Stimulated activated CD4-positive, alpha-beta T cell treated with anti-CD3 and anti-CD28 coated beads, Interleukin-12 subunit alpha, Interleukin-12 subunit beta, amount 100 ng/mL, for 24 hours (primary cell): ENCODE data around the gene GAK.
"Not testable (repeated sequence)": the region's sequence is repeated elsewhere in the genome, so short reads cannot be mapped to it uniquely, and the experiment has no call there.

Experiments used
- DNase-seq, 2 experiments: peaks; one replicate each; pipeline ENCODE4 v3.0.0-alpha.2; 2020; ENCODE audit warnings: low read depth in 2 of 2

Gene GAK

DNA sequence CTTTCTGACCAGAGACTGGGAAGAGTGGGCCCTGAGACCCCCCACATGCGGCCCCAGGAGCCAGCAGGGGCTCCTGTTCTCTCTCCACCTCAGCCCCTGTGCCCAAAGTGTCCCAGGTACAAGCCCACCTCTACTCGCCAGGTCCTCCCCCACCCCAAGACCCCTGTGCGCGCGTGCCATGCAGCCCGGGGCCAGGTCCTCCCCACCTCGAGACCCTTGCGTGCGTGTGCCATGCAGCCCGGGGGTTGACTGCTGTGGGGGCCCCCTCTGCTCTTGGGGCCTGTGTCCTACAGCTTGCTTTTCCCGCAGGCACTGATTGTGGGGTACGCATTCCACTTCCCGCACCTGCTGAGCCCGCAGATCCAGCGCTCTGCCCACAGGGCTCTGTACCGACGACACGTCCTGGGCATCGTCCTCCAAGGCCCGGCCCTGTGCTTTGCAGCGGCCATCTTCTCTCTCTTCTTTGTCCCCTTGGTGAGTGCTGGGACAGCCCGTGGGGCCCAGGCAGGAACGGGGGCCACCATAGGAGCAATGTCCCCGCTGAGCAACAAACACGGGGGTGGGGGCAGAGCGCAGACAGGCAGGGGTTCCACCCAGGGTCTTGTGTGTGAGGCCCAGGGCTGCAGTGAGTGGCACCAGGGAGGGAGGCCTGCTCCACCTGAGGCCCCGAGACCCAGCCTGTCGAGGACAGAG is 20.9 kb upstream of the GAK start:
- no peak for DNase-seq

DNA sequence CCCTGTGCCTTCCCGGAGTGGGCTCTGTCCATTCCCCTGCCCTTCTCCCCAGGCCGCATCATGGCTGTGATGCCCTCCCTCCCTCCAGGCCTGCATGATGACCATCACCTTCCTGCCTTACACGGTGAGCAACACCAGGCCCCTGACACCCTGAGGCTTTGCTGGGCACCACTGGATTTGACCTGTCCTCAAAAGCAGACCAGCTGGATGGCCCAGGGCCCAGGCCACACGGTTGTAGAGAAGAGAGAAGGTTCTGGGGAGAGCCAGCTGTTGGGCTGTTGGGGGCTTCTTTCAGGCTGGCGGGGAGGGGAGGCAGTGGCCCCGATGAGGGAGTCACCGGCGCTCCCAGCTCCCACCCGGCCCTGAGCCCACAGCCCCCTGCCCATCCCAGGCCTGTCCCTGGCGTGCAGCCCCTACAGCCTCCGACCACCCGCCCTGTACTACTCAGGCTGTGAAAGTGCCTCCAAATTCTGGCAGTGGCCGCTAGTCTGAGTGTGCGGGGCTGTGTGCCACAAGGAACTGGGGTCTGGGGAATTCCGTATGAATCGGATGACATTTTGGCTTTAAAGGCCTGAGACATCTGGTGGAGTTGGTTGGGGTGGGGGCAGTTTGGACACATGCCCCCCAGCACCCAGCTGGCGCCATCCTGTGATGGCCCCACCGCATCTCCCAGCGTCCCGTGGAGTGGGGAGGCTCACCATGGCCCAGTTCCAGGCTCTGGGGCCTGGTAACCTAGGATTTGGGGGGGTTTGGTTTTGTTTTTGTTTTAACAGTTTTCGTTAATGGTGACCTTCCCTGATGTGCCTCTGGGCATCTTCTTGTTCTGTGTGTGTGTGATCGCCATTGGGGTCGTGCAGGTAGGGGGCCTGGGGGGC is 19.7 kb upstream of the GAK start:
- DNase-seq = no peak

DNA sequence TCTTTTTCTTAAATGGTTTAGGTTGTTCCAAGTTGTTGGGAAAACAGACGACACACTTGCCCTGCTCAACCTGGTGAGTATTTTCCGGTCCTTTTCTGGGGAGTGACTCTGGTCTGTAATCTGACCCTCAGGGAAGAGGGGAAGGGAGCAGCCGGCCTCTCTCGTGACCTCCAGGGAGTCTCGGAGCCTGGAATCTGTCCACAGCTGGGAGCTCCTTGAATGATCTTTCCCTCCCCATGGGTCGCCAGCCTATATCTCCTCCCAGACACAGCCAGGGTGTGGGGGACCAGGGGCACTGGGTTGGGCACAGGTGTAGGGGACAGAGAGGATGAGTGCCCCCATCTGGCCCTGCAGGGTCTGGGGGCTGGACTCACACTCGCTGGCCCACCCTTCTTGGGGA is 19.1 kb upstream of the GAK start:
- DNase-seq = no peak

DNA sequence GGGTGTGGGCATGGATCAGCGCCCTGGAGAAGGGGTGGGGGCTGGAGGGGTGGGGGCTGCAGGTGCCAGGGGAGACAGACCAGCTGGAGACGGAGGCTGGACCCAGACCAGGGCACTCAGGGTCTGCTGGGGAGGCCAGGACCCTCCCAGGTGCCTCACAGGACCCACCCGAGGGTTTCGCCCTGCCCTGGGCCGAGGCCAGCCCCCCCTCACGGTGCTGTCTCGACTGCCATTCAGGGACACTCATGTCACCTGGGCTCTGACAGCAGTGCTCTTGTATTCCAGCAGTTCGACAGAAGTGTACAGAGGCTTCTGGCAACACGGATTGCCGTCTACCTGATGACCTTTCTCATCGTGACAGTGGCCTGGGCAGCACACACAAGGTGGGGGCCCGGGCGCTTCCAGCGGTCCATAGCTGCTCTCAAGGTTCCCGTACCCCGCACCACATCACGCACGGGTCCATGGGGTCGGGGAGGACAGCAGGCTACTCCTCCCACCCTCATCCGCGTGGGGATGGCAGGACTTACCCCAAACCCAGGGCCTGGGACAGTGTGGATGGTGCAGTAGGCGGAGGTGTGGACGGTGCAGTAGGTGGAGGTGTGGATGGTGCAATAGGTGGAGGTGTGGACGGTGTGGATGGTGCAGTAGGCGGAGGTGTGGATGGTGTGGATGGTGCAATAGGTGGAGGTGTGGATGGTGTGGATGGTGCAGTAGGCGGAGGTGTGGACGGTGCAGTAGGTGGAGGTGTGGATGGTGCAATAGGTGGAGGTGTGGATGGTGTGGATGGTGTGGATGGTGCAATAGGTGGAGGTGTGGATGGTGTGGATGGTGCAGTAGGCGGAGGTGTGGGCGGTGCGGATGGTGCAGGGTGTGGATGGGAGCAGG is 18.3 kb upstream of the GAK start:
- no peak for DNase-seq

DNA sequence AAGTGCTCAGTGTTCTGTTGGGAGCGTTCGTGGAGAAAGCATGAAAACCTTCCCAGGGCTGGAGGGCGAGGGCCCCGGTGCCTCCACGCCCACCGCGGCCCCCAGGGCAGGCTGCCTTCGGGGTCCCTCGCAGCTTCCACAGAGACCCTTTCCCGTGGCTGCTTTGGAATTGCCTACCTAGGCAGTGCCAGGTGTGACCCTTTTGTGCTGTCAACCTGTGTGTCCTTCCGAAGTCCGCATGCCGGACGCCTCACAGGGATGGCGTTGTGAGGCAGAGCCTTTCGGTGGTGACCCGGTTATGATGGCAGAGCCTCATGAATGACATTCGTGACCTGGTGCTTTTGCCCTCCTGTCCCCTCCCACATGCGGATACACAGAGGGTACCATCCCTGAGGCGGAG is 17.5 kb upstream of the GAK start:
- no peak for DNase-seq

DNA sequence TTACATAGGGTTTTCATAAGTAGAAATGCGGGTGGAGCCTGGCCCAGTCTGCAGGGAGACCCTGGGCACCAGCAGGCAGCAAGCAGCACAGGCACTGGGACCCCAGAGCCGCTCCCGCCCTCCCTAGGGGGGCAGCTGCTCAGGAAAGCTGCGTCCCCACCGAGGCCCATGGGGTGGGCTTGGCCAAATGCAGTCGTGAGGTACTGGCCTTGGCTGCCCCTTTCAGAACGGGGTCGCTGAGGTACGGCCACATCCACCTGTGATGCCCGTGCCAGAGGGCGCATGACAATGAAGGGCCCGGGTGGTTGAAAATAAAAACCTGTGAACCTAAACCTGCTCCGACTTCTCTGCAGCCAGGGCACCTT is 16.8 kb upstream of the GAK start:
- no peak for DNase-seq

DNA sequence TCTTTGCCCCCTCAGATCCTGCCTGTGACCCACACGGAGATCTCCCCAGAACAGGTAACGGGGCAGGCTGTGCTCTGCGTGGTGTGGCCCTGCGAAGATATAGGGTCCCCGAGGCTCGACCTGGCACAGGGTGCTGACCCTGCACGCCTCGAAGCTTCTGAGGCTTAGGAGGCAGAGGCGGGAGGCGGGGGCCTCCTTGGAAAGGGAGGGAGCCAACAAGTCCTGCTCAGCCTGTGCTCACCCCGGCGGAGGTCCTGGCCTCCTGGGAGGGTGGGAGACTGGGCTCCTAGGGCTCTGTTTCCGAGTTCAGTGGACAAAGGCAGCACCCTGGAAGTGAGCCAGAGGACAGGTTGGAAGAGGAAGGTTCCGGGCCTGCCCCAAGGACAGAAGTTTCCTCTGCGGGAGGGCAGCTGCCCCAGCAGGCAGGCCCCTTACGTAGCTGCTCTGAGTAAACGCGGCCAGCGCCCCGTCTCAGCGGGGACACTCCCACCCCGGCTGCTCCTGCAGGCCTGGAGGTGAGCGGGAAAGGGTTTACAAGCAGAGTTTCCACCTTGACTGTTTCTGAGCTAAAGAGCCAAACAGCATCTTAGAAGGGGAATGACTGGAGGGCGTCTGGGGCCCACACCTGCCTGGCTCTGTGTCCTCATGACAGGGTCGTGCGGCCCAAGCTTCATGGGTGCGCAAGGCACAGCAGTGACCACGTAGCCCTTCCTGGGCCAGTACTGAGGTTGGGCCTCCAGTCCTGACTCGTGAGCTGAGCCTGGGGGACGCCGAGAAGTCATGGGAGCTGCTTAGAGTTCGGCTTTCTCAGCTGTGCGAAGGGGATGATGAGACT is 16.2 kb upstream of the GAK start:
- no peak for DNase-seq

DNA sequence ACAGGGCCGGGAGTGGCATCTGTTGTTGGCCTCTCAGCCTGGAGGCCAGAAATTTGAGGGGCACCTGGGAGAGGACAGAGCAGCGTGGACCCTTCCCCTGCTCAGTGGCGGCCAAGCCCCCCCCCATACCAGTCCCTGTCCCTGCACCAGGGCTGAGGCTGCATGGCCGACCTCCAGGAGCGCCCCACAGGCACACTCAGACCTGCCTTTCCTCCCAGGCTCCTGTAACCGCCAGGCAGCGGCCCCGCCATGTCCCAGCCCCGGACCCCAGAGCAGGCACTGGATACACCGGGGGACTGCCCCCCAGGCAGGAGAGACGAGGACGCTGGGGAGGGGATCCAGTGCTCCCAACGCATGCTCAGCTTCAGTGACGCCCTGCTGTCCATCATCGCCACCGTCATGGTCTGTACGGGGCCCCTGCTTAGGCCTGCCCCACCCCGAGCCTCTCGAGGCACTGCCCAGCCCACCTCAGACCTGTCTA is 15.4 kb upstream of the GAK start:
- no peak for DNase-seq

DNA sequence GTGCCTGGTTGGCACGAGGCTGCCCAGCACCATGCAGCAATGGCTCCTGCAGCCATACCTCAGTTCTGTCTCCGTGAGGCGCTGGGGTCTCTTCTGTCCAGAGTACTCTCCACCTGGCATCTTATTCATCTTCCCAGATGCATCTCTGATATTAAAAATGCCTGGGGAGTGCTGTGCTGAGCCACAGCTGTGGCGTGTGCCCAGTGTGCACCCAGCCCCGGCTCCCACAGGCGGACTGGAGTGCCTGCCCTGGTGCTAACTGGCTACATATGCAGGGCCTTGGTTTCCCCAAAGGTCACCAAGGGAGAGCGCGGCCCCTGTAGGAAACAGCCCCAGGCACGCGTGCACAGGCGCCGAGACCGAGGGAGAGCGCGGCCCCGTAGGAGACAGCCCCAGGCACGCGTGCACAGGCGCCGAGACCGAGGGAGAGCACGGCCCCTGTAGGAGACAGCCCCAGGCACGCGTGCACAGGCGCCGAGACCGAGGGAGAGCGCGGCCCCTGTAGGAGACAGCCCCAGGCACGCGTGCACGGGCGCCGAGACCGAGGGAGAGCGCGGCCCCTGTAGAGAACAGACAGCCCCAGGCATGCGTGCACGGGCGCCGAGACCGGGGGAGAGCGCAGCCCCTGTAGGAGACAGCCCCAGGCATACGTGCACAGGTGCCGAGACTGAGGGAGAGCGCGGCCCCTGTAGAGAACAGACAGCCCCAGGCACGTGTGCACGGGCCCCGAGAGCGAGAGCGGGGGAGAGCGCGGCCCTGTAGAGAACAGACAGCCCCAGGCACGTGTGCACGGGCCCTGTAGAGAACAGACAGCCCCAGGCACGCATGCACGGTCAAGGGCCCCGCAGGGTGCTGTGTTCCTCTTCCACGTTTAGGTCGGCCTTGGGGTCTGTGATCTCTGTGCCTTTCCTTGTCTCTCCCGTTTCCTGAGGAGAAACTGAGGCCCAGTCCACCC is 14.7 kb upstream of the GAK start:
- DNase-seq = no peak

DNA sequence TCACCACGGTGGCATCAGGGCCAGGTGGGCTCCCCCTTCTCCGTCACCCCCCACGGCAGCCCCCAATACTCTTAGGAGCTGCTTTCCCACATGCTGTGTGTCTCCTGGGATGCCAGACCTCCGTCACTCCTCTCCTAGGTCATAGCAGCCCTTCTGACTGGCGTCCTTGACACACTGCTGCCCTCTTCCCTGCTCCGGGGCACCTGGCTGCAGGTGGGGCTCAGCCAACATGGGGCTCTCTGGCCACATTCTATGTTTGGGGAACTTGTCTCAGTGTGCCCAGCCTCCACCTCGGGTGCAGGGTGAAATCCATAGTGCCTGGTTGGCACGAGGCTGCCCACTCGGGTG is 14.0 kb upstream of the GAK start:
- DNase-seq = no peak

DNA sequence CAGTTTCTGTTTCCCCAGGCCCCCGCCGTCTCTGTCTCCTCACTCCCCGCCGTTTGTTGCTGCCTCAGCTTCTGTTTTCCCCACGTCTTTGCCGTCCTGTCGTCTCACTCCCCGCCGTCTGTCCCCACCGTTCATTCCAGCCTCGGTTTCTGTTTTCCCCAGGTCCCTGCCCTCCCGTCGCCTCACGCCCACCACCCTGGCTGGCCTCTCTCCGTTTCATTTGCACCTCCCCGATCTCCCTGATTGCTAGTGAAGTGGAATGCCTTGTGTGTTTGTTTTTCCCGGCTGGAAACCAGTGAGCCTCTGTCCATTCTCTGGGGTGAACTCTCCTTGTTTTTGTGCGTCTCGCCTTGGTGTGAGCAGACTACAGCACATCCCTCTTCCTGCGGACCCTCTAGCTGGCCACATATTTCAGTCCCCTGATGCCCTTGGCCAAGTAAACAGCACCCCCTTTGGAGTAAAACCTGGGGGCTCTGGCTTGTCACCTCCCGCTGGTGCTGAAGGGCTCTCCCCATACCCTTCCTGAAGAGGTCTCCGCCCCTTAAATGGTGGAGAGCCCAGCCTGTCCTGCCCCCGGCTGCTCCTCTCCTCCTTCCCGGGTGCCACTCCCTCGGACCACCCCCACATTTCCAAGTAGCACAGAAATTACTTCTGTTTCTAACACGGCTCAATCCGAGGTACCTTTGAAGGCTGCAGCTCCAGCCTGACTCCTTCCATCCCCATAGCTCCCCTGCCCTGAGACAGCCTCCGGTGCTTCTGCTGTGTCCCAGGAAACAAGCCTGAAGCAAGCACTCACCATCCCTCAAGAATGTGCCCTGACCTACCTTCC is 13.4 kb upstream of the GAK start:
- DNase-seq = no peak

DNA sequence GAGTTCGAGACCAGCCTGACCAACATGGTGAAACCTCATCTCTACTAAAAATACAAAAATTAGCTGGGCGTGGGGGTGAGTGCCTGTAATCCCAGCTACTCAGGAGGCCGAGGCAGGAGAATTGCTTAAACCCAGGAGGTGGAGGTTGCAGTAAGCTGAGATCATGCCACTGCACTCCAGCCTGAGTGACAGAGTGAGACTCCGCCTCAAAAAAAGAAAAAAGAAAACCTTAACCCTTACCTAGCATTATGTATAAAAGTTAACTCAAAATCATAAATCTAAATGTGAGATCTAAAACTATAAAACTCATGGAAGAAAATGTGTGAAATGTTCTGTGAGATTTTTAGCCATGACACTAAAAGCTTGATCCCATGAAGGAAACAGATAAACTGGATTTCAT is 7.4 kb upstream of the GAK start:
- DNase-seq = not testable (repeated sequence)

DNA sequence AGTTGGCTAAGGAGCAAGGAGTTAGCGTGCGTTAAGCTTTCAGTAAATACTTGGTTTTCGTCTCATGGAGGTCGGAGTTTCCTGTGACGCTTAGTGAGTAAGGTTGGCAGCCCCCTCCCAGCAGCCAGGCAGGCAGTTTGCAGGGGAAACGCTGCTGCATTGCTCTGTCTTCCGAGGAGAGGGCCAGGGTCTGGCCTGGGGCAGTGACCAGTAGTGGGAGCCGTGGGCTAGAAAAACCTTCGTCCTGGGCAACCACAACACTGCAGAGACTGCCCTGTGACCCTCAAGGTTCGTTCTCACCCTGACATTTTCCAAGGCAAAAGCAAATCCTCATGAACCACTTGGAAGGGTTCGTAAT is 576 bp upstream of the GAK start:
- no peak for DNase-seq

DNA sequence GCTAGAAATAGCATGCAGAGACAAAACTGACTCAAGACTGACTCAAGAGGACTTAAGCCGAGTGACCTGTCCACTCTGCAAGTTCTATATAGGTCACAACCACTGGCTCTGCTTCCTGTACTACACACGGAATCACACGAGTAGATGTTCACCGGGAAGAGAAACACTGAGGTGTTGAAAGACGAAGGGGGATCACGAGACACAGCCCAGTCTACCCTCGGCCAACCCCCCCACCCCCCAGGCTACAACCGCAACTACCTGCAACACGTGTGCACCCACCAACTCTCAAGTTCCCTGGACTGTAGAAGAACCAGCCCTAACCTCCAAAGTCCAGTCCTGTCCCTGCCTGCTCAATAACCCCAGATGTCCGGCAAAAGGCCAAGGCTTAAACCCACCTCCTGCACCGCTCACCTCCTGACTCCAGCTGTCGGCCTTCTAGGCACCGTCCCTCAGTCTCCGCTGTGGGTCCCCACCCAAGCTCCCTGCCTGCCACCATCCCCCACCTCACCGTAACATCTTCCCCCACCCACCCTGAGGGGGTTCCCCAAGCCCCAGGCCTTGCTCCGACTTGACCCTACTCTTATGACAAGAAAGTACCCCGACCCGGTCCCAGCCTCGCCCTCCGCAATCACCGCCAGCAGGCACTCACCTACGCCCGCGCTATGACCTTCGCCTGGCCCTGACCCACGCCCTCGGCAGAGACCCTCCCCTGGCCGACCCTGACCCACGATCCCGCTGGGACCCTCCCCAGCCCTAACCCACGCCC is 739 bp downstream of the GAK start:
- DNase-seq = no peak

DNA sequence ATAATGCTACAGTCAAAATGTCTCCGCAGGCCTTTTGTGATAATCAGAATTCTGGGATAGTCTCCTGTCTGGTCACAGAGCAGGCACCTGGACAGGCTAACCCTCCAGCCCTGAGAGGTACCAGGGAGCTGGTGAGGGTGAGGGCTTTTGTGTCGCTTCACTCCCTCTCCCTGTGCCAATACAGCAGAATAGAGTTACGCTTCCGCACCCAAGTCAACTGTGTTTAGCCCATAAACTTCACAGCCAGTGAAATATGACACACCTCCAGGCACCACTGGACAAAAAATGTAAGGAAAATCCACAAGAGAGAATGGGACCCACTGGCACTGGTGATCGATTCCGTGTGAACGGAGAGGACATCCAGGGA is 1.3 kb downstream of the GAK start:
- DNase-seq = no peak

DNA sequence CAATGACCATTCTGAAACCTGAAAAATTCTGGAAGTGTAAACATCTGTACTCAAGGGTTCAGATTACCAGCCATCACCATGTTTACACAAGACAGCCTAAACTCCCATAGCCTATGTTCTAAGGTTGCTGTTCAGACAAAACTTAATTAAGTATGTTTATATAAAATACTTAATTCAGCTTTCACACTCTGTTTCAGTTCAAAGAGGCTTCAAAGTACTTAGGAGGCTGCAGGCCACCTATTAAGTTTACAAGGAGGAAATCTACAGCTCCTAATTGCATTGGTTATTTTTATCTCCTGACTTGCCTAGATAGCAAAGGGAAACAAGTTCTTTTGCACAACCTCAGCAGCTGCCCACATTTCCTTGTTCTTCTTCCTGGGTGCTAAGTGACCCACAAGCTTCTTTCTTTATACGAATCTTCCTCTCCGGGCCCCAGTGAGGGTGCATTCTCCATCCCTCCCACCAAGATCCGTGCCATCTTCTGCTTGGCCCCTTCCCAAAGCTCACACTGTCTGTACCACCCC is 2.0 kb downstream of the GAK start:
- no peak for DNase-seq

DNA sequence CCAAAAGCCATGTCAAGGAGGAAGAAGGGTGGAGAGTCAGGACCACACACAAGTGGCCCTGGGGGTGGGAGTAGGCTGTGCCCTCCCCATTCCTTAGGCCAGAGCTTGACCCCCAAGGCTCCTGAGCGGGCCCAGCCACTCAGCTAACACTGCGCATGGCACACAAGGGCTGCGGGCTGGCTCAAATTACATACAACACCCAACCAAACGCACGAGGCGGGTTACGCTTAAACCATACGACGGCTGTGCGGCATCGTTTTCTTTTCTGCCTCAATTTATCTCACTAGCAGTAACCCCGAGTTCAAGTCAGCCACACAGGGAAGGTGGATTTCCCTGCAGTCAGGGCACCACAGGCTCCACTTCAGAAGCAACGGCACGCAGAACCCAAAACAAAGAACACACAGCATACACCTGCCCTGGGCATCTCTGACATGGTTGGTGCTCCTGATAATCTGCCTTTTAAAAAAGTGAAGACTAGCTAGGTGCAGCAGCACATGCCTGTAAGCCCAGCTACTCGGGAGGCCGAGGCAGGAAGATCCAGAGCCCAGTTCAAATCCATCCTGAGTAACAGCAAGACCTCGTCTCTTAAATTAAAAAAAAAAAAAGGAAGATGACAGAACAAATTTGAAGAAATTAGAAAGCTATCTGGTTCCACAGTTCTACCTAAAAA is 2.9 kb downstream of the GAK start:
- no peak for DNase-seq

DNA sequence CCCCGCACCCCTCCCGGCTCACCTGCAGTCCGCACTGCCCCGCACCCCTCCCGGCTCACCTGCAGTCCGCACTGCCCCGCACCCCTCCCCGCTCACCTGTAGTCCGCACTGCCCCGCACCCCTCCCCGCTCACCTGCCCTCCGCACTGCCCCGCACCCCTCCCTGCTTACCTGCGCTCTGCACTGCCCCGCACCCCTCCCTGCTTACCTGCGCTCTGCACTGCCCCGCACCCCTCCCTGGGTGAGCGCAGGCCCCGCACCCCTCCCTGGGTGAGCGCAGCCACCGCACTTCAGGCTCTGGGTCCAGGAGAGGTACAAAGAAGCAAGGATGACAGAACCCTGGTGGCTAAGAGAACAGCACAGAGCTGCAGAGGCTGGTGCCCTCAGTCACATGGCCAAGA is 4.5 kb downstream of the GAK start:
- not testable (repeated sequence) for DNase-seq
